HTERT RPE-1 (cell line): ENCODE measurements around the gene IGFL3.
"Not testable (repeated sequence)": the region's sequence is repeated elsewhere in the genome, so short reads cannot be mapped to it uniquely, and the experiment has no call there.

Source experiments
- in situ Hi-C: fragments of 300-500 bp; cut with MboI; formaldehyde crosslinking; loops from 4 replicates; pipeline ENCODE4 v1.14.3; 2020; ENCODE audit warnings: low sequenced_read_pairs

Gene IGFL3

GRCh38 chr19:46078573-46079332, 45.7 kb downstream of the IGFL3 start:
- in situ Hi-C loops, result not testable (repeated sequence)

GRCh38 chr19:46077815-46078167, 46.7 kb downstream of the IGFL3 start:
- in situ Hi-C loops, result no loop called here

GRCh38 chr19:46076951-46077814, 47.3 kb downstream of the IGFL3 start:
- in situ Hi-C loops, result no loop called here

- in situ Hi-C loops, result no loop called here
These were observed 48.2 kb downstream of the IGFL3 start for GRCh38 chr19:46076031-46076880.

- in situ Hi-C loops, result no loop called here
These were observed 51.1 kb downstream of the IGFL3 start for GRCh38 chr19:46073268-46073922.
